Occipital lobe (tissue), 3 donors: ENCODE results near the gene VAMP4. TPM values are rescaled to one million over a fixed set of nuclear protein-coding genes. Genes with fewer than 3 reads are reported as not detected.

Experiments
- DNase-seq: peaks from one replicate; lab custom pipeline; 2025; lab: John Stamatoyannopoulos, UW
- small RNA-seq: library from RNA; depleted of rRNA; stranded (forward); fragments of <200 nt; gene quantifications from one replicate; pipeline ENCODE3, GENCODE V24; 2014
- total RNA-seq: library from RNA; depleted of rRNA; stranded (reverse); fragments of >200 nt; gene quantifications from one replicate; pipeline ENCODE4 v1.2.3, GENCODE V29; 2014

The VAMP4 gene
- total RNA-seq, 1 donor from 2014 or later, result 22.3 TPM

DNA sequence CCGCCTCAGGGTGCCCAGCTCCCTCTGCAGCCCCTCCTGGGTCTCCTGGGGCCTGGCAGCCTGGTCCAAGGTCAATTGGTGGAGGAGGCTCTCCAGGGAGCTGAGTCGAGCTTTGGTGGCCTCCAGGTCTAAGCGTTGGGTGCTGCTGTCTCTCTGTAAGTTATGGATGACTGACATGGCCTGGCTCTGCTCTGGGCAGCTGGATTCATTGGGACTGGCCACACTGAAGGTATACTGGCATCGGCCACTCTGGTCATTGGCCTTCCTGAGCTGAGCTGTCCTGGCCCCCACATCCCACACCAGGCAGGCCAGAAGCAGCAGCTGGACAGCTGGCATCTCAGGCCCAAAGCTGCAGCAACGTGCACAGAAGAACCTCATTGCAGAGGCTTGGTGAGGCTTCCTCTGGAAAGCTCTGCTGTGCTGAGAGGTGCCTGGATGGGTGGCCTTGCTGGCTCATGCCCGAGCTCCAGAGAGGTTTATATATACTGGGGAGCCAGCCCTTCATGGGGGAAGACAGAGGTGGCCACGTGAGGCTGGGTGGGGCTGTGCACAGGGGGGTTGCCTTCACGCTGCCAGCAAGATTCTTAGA, 89.5 kb downstream of the VAMP4 start, which contains the start of gene MYOC:
Gene MYOC (minus strand): TSS at position 455 of the 589 bp plus-strand sequence. CDS start 77 bp downstream, at position 378.
- DNase-seq, result no peak

Small RNA genes lying within 50 kb of the gene (small RNA-seq; reads per million reads assigned to genes)
- not detected for gene RF00601

Other genes with a start within 250 kb of the VAMP4 start
- gene MYOCOS, start 119.8 kb downstream of the VAMP4 start, total RNA-seq, result not detected
- not detected for gene MYOC, start 89.4 kb downstream of the VAMP4 start, total RNA-seq
- gene METTL13, start 39.6 kb upstream of the VAMP4 start, total RNA-seq, result 20.9 TPM
- gene DNM3, start 99.4 kb upstream of the VAMP4 start, total RNA-seq, result 115 TPM